ENCODE measurements around the gene CASP10.
"Not testable (repeated sequence)": the region's sequence is repeated elsewhere in the genome, so short reads cannot be mapped to it uniquely, and the experiment has no call there.

DNA sequence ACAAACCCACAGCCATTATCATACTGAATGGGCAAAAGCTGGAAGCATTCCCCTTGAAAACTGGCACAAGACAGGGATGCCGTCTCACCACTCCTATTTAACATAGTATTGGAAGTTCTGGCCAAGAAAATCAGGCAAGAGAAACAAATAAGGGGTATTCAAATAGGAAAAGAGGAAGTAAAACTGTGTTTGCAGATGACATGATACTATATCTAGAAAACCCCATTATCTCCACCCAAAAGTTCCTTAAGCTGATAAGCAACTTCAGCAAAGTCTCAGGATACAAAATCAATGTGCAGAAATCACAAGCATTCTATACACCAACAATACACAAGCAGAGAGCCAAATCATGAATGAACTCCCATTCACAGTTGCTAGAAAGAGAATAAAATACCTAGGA, 14.4 kb upstream of the CASP10 start:
- TF ChIP-seq, protein P1, sequence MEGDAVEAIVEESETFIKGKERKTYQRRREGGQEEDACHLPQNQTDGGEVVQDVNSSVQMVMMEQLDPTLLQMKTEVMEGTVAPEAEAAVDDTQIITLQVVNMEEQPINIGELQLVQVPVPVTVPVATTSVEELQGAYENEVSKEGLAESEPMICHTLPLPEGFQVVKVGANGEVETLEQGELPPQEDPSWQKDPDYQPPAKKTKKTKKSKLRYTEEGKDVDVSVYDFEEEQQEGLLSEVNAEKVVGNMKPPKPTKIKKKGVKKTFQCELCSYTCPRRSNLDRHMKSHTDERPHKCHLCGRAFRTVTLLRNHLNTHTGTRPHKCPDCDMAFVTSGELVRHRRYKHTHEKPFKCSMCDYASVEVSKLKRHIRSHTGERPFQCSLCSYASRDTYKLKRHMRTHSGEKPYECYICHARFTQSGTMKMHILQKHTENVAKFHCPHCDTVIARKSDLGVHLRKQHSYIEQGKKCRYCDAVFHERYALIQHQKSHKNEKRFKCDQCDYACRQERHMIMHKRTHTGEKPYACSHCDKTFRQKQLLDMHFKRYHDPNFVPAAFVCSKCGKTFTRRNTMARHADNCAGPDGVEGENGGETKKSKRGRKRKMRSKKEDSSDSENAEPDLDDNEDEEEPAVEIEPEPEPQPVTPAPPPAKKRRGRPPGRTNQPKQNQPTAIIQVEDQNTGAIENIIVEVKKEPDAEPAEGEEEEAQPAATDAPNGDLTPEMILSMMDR (IDR thresholded peaks at IDR 0.05; ENCODE audit: borderline replicate concordance, extremely low read depth, low read length, poor library complexity, severe bottlenecking) = not testable (repeated sequence)
- TF ChIP-seq EZH2 (IDR thresholded peaks at IDR 0.05; ENCODE audit: borderline replicate concordance, low read depth, low read length, severe bottlenecking) = not testable (repeated sequence)
